NT2/D1 (cell line): ENCODE data around the gene CASP12.

Source experiments
- SUZ12 ChIP-seq: IDR thresholded peaks from 2 replicates; pipeline ENCODE4 v1.6.1; 2011; ENCODE audit not compliant: insufficient read length, insufficient read depth; ENCODE audit errors: extremely low read depth
- YY1 ChIP-seq: IDR thresholded peaks from 2 replicates; pipeline ENCODE4 v1.6.1; 2011; ENCODE audit not compliant: insufficient read length, insufficient read depth
- ZNF274 ChIP-seq: IDR thresholded peaks from 2 replicates; pipeline ENCODE4 v1.6.1; 2011; ENCODE audit warnings: mild to moderate bottlenecking, low read depth, low read length

DNA sequence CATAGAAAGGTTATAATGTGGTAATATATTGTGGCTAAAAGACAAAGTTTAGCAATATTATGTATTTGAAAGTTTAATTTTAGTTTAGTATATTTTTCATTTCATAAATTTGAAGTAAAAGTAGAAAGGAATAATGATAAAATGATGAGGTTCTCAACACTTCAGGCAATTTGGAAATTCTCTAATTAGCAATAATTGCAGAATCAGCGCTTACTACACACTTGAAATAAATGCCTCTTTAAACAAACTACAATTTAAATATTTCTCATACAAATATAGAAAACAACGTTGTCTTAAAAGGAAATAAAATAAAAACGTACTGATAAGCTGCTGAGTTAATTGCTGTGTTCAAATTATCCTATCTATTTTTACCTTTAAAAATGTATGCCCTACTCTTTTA lies 25.9 kb downstream of the CASP12 start:
- TF ChIP-seq ZNF274, result no peak
- TF ChIP-seq YY1, result no peak
- TF ChIP-seq SUZ12, result no peak
